B cell (primary cell): ENCODE results near the gene CATSPERD. TPM values are rescaled to one million over a fixed set of nuclear protein-coding genes. Genes with fewer than 3 reads are reported as not detected.

Experiments used
- ATAC-seq: fragments of 200-7000 bp; cut with Tn5 transposase; one replicate; pipeline ENCODE4 v1.10.0; 2021; ENCODE audit warnings: low read depth, mild to moderate bottlenecking, moderate number of reproducible peaks, moderate library complexity
- CTCF ChIA-PET: fragments of 350-600 bp; sonication (Branson Sonifier 250); formaldehyde crosslinking; loops from one replicate; lab custom pipeline; 2021; ENCODE audit warnings: antibody characterized with exemption, inconsistent platforms; lab: Charles Lee
- POLR2A ChIA-PET: fragments of 350-600 bp; sonication (Branson Sonifier 250); formaldehyde crosslinking; loops from one replicate; lab custom pipeline; 2021; ENCODE audit warnings: antibody characterized with exemption; lab: Charles Lee
- DNase-seq: peaks from one replicate; pipeline ENCODE4 v3.0.0; 2013
- H2AFZ ChIP-seq: 2 replicates; pipeline ENCODE4 v1.6.1; 2012; ENCODE audit warnings: mild to moderate bottlenecking, low read depth, low read length; ENCODE audit not compliant: insufficient read depth, poor library complexity, severe bottlenecking
- H3K27ac ChIP-seq, 2 donors: 1 replicate in 1 of 2; 2 replicates in 1 of 2; pipeline ENCODE4 v1.5.1; 2012 to 2013; ENCODE audit warnings: low read length in 2 of 2, mild to moderate bottlenecking in 2 of 2, moderate library complexity in 1 of 2
- H3K27me3 ChIP-seq, 4 experiments: fragments of 200-600 bp in 1 of 4; sonication (generic) in 1 of 4; replicated peaks in 1 of 4; 1 replicate in 2 of 4; 2 replicates in 2 of 4; pipeline versions ENCODE4 v1.6.1 to v1.7.0; 2013 to 2016; ENCODE audit warnings: low read length in 3 of 4, mild to moderate bottlenecking in 2 of 4, mixed read lengths in 1 of 4, moderate library complexity in 1 of 4; ENCODE audit not compliant: insufficient read depth in 4 of 4, control insufficient read depth in 3 of 4; ENCODE audit errors: control extremely low read depth in 1 of 4
- H3K36me3 ChIP-seq, 2 experiments: replicated peaks in 1 of 2; 1 replicate in 1 of 2; 2 replicates in 1 of 2; pipeline versions ENCODE4 v1.6.1 to v1.7.1; 2013; ENCODE audit warnings: low read length in 1 of 2; ENCODE audit not compliant: insufficient read depth in 2 of 2, control insufficient read depth in 1 of 2; ENCODE audit errors: control extremely low read depth in 1 of 2, extremely low read depth in 1 of 2
- H3K4me1 ChIP-seq, 2 donors: fragments of 200-600 bp in 1 of 2; sonication (generic) in 1 of 2; 1 replicate in 1 of 2; 2 replicates in 1 of 2; pipeline versions ENCODE4 v1.5.1 to v1.6.1; 2013 to 2017; ENCODE audit warnings: low read length in 2 of 2; ENCODE audit not compliant: control insufficient read depth in 2 of 2, insufficient read depth in 2 of 2
- H3K4me2 ChIP-seq: replicated peaks from 2 replicates; pipeline ENCODE3; 2012; ENCODE audit warnings: mild to moderate bottlenecking, low read depth, low read length; ENCODE audit not compliant: poor library complexity, severe bottlenecking
- H3K4me3 ChIP-seq, 5 experiments: fragments of 200-600 bp in 1 of 5; sonication (generic) in 1 of 5; 1 replicate in 3 of 5; 2 replicates in 2 of 5; pipeline versions ENCODE4 v1.5.1 to v1.7.0; 2011 to 2016; ENCODE audit warnings: low read length in 4 of 5, mild to moderate bottlenecking in 4 of 5, low read depth in 2 of 5, control low read depth in 1 of 5, moderate library complexity in 1 of 5; ENCODE audit not compliant: insufficient read depth in 1 of 5; ENCODE audit errors: control extremely low read depth in 1 of 5, extremely low read depth in 1 of 5
- H3K79me2 ChIP-seq: fragments of 200-600 bp; sonication (generic); one replicate; pipeline ENCODE4 v1.6.0; 2016; ENCODE audit warnings: low read length; ENCODE audit not compliant: control insufficient read depth, insufficient read depth
- H3K9ac ChIP-seq: fragments of 200-600 bp; sonication (generic); 2 replicates; pipeline ENCODE4 v1.6.1; 2017; ENCODE audit warnings: mild to moderate bottlenecking, low read length, moderate library complexity
- H3K9me3 ChIP-seq, 3 donors: one replicate each; pipeline versions ENCODE4 v1.6.1 to v1.7.1; 2013; ENCODE audit warnings: low read length in 2 of 3; ENCODE audit not compliant: control insufficient read depth in 2 of 3, insufficient read depth in 1 of 3; ENCODE audit errors: control extremely low read depth in 1 of 3
- H4K20me1 ChIP-seq: 2 replicates; pipeline ENCODE4 v1.6.0; 2012; ENCODE audit warnings: mild to moderate bottlenecking, low read length; ENCODE audit not compliant: insufficient read depth, control insufficient read depth, poor library complexity, severe bottlenecking
- H3K27ac Mint-ChIP-seq: one replicate; pipeline ENCODE4 v1.8.0; 2021; ENCODE audit warnings: mixed read lengths
- H3K27me3 Mint-ChIP-seq: one replicate; pipeline ENCODE4 v1.8.0; 2021; ENCODE audit warnings: mixed read lengths
- H3K4me1 Mint-ChIP-seq: one replicate; pipeline ENCODE4 v1.8.0; 2021; ENCODE audit warnings: mixed read lengths
- H3K4me3 Mint-ChIP-seq: one replicate; pipeline ENCODE4 v1.8.0; 2021; ENCODE audit warnings: mixed read lengths
- H3K9me3 Mint-ChIP-seq: one replicate; pipeline ENCODE4 v1.8.0; 2022; ENCODE audit warnings: mixed read lengths; ENCODE audit not compliant: insufficient read depth
- EZH2 ChIP-seq: IDR thresholded peaks from 2 replicates; pipeline ENCODE4 v1.6.1; 2012; ENCODE audit warnings: borderline replicate concordance, low read depth, mild to moderate bottlenecking, moderate library complexity, low read length; ENCODE audit not compliant: insufficient read depth, poor library complexity, severe bottlenecking
- WGBS: methylation state at CpG from one replicate; pipeline ENCODE4 v1.1.5; 2013; ENCODE audit warnings: missing lambda C conversion rate; ENCODE audit not compliant: insufficient coverage; 5-methylcytosine and 5-hydroxymethylcytosine counted together
- intact Hi-C: fragments of 100-400 bp; cut with micrococcal nuclease; formaldehyde crosslinking; loops from one replicate; pipeline ENCODE4 v1.10.0; 2022
- polyA plus RNA-seq: library from polyadenylated mRNA; depleted of rRNA; stranded (reverse); fragments of >200 nt; gene quantifications from 2 replicates; pipeline ENCODE4 v1.2.3, GENCODE V29; 2012
- total RNA-seq, 2 donors: library from RNA; stranded (reverse); fragments of 120-200 nt in 1 of 2; gene quantifications; 1 replicate in 1 of 2; 2 replicates in 1 of 2; pipeline versions ENCODE4 v1.2.3 to v1.2.4, GENCODE V29; 2013 to 2022
- TF ChIP-seq, protein P1 (sequence below): fragments of 200-600 bp; IDR thresholded peaks from one replicate; pipeline ENCODE4 v1.8.0; 2022; ENCODE audit warnings: antibody characterized with exemption, mild to moderate bottlenecking

The CATSPERD gene
- total and polyA plus RNA-seq, 2 donors (not counting 1 experiment from before 2014, with no cell fraction given): not detected

DNA sequence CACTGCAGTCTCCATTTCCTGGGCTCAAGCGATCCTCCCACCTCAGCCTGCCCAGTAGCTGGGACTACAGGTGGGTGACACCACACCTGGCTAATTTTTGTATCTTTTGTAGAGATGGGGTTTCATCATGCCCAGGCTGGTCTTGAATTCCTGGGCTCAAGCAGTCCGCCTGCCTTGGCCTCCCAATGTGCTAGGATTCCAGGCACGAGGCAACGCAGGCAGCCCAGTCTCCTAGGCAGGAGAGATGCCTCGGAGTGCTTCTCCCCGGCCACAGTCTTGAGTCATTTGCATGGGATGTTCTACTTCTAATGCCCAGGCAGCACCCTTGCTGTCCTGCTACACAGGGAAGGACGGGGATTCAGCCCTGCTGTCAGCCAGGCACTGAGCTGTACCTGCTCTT lies 48.8 kb upstream of the CATSPERD start:
- ATAC-seq (no peak), DNase-seq (no peak)
- Histone ChIP-seq H4K20me1 (peaks cover 11% of the 10 kb centered on the region), H2AFZ (no peak overlapping the region), H3K4me1 (no peaks in the 10 kb centered on the region), H3K27ac (no peak overlapping the region), H3K9me3 (peaks cover 0 to 3% (median 0%) of the 10 kb centered on the region in 3 donors), H3K4me2 (no peak overlapping the region), H3K4me3 (no peak overlapping the region), H3K9ac (no peak overlapping the region), H3K36me3 (peaks cover 0 to 27% of the 10 kb centered on the region in 2 experiments), H3K79me2 (no peaks in the 10 kb centered on the region), H3K27me3 (no peaks in the 10 kb centered on the region)
- Mint-ChIP-seq H3K4me1 (no peaks in the 10 kb centered on the region), H3K27me3 (no peaks in the 10 kb centered on the region), H3K9me3 (no peaks in the 10 kb centered on the region), H3K27ac (peak overlapping the region; percentile 26), H3K4me3 (no peak overlapping the region)
- ChIA-PET POLR2A (interaction anchor here (0.6 kb wide), 1 partner anchor 59 kb away, joined by 7 read pairs; no protein-coding TSS in a partner anchor), CTCF (no interaction called here)
- 100% methylated on average over 6 of the region's 7 CpGs for WGBS
- TF ChIP-seq, protein P1, sequence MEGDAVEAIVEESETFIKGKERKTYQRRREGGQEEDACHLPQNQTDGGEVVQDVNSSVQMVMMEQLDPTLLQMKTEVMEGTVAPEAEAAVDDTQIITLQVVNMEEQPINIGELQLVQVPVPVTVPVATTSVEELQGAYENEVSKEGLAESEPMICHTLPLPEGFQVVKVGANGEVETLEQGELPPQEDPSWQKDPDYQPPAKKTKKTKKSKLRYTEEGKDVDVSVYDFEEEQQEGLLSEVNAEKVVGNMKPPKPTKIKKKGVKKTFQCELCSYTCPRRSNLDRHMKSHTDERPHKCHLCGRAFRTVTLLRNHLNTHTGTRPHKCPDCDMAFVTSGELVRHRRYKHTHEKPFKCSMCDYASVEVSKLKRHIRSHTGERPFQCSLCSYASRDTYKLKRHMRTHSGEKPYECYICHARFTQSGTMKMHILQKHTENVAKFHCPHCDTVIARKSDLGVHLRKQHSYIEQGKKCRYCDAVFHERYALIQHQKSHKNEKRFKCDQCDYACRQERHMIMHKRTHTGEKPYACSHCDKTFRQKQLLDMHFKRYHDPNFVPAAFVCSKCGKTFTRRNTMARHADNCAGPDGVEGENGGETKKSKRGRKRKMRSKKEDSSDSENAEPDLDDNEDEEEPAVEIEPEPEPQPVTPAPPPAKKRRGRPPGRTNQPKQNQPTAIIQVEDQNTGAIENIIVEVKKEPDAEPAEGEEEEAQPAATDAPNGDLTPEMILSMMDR: no peak
- no peak for TF ChIP-seq EZH2
- intact Hi-C loops: no loop called here

- no peak overlapping the region for H3K27ac Mint-ChIP-seq
- Histone ChIP-seq H3K36me3 (peaks cover 0 to 14% of the 10 kb centered on the region in 2 experiments), H3K4me3 (no peak overlapping the region), H3K79me2 (no peaks in the 10 kb centered on the region), H3K27me3 (no peaks in the 10 kb centered on the region), H3K9ac (no peak overlapping the region), H3K27ac (no peak overlapping the region), H4K20me1 (no peaks in the 10 kb centered on the region), H3K9me3 (peaks cover 0 to 1% (median 0%) of the 10 kb centered on the region in 3 donors), H2AFZ (no peak overlapping the region), H3K4me1 (no peaks in the 10 kb centered on the region), H3K4me2 (no peak overlapping the region)
- H3K27me3 Mint-ChIP-seq: no peaks in the 10 kb centered on the region
- ChIA-PET POLR2A (no interaction called here), CTCF (no interaction called here)
- DNase-seq (no peak), ATAC-seq (no peak)
- 95% methylated on average over 8 of the region's 13 CpGs for WGBS
- H3K4me1 Mint-ChIP-seq: no peaks in the 10 kb centered on the region
- intact Hi-C loops: no loop called here
- TF ChIP-seq, protein P1: no peak
- TF ChIP-seq EZH2: no peak
- H3K9me3 Mint-ChIP-seq: no peaks in the 10 kb centered on the region
- no peak overlapping the region for H3K4me3 Mint-ChIP-seq
Observed at GRCh38 chr19:5672708-5673459, 47.6 kb upstream of the CATSPERD start.
